Left ventricle myocardium inferior (tissue), 1 donor: ENCODE data around the gene RBM38. TPM values are rescaled to one million over a fixed set of nuclear protein-coding genes. Genes with fewer than 3 reads are reported as not detected.

Experiments
- DNase-seq: peaks from one replicate; pipeline ENCODE4 v3.0.0-alpha.2; 2020
- H3K27ac ChIP-seq: fragments of 200-600 bp; replicated peaks from 2 replicates; pipeline ENCODE4 v1.8.0; 2021
- H3K27me3 ChIP-seq: fragments of 200-600 bp; 2 replicates; pipeline ENCODE4 v1.8.0; 2021; ENCODE audit warnings: low read depth
- H3K36me3 ChIP-seq: fragments of 200-600 bp; 2 replicates; pipeline ENCODE4 v1.8.0; 2021
- H3K4me1 ChIP-seq: fragments of 200-600 bp; 2 replicates; pipeline ENCODE4 v1.8.0; 2021
- H3K4me3 ChIP-seq: fragments of 200-600 bp; 2 replicates; pipeline ENCODE4 v1.8.0; 2021; ENCODE audit warnings: mild to moderate bottlenecking, moderate library complexity
- H3K9me3 ChIP-seq: fragments of 200-600 bp; replicated peaks from 2 replicates; pipeline ENCODE4 v1.8.0; 2021
- CTCF ChIP-seq: fragments of 200-600 bp; IDR thresholded peaks from 2 replicates; pipeline ENCODE4 v1.8.0; 2021; ENCODE audit warnings: antibody characterized with exemption, mild to moderate bottlenecking, borderline replicate concordance
- intact Hi-C: fragments of 100-400 bp; cut with micrococcal nuclease; formaldehyde crosslinking; loops from one replicate; pipeline ENCODE4 v1.11.0; 2022
- total RNA-seq: library from RNA; stranded (reverse); fragmentation: NEBNext Ultra II Directional; extraction: Animal tissue kit (Norgen Biotek cat#: 25700); gene quantifications from one replicate; pipeline ENCODE4 v1.2.1, GENCODE V29; 2021
- donor health status: DM: no; HTN: yes; CAD: no; lungs with severe emphysema.

Gene RBM38
- total RNA-seq, 1 donor from 2014 or later, result 75.5 TPM

DNA sequence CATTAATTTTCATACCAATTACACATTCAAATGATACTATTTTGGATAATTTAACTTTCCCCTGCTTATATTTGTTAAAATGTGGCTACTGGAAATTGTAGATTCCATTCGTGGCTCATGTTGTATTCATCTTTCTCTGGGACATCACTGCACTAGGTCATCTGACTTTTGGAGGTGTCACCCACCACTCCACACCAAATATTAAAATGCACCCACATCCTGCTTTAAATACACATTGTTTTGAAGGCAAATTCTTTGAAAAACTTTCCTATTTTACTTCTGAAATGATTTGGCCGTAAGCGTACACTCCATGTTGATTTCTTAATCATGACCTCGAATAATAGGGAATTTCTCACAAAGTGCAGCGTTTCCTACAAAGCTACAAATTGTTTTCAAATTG, 8.7 kb upstream of the RBM38 start:
- intact Hi-C loops, result no loop called here
- DNase-seq, result no peak
- no peak for TF ChIP-seq CTCF
- H3K27ac ChIP-seq, result no peak overlapping the region
- no peak overlapping the region for H3K4me3 ChIP-seq
- peaks cover 19% of the 10 kb centered on the region for H3K4me1 ChIP-seq
- peaks cover 28% of the 10 kb centered on the region for H3K36me3 ChIP-seq
- H3K9me3 ChIP-seq, result peaks cover 4% of the 10 kb centered on the region
- H3K27me3 ChIP-seq, result no peaks in the 10 kb centered on the region

GRCh38 chr20:57383447-57384347, 7.5 kb upstream of the RBM38 start:
- no peak for DNase-seq
- no peaks in the 10 kb centered on the region for H3K27me3 ChIP-seq
- TF ChIP-seq CTCF, result no peak
- H3K9me3 ChIP-seq, result peaks cover 4% of the 10 kb centered on the region
- no peak overlapping the region for H3K4me3 ChIP-seq
- H3K36me3 ChIP-seq, result peaks cover 16% of the 10 kb centered on the region
- H3K27ac ChIP-seq, result no peak overlapping the region
- peaks cover 19% of the 10 kb centered on the region for H3K4me1 ChIP-seq
- intact Hi-C loops, result no loop called here

DNA sequence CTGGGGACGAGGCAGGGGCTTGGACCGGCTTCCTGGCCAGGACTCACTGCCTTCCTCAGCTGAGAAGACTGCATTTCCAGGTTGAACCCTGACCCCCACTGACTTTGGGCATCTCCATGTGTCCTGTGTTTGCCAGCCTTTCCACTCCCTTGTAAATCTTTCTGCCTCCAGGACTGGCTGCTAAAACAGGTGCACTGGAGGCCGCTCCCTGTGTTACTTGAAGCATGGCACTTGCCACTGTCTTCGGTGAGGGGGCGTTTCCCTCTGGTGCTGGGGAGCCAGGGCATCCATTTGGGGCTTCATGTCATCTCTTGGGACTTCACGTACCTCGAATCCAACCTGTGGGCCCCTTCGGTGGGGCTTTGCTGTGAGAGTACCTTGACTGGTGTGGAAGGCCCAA, 6.7 kb upstream of the RBM38 start:
- H3K27ac ChIP-seq, result peak overlapping the region; percentile 63
- peaks cover 4% of the 10 kb centered on the region for H3K9me3 ChIP-seq
- DNase-seq, result no peak
- peaks cover 8% of the 10 kb centered on the region for H3K36me3 ChIP-seq
- no peak overlapping the region for H3K4me3 ChIP-seq
- H3K4me1 ChIP-seq, result peaks cover 25% of the 10 kb centered on the region
- intact Hi-C loops, result no loop called here
- H3K27me3 ChIP-seq, result no peaks in the 10 kb centered on the region
- TF ChIP-seq CTCF, result no peak

DNA sequence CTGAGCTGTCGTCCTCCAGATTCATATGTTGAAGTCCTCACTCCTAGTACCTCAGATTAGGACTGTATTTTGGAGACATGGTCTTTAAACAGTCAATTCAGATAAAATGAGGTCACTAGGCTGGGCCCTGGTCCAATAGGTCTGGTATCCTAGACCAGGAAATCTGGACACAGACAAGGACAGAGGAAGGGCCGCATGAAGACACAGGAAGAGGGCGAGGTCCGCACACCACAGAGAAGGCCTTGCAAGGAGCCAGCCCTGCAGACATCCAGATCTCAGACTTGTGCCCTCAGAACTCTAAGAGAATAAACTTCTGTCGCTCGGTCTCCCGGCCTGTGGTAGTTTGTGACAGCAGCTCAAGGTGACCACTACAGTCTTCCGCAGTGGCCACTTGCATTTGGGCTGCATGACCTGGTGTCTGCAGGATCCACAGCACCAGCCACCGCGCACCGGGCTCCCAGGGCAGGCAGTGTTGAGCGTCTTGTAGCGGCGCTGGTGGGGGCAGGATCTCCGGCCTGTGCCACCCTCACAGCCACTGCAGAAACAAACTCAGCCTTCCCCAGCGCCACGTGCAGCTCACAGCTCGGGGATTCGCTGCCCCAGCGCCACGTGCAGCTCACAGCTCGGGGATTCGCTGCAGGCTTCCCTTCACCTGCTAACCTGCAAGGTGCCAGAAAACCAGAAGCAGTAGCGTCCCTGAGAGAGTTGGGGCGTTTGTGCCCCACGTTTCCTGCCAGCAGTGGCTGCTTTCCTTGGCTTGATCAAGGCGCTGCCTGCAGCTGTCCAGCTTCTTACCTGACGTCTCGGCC, 6.0 kb upstream of the RBM38 start:
- no peak for TF ChIP-seq CTCF
- Histone ChIP-seq H3K9me3 (peaks cover 4% of the 10 kb centered on the region), H3K4me3 (no peak overlapping the region), H3K36me3 (peaks cover 5% of the 10 kb centered on the region), H3K27me3 (no peaks in the 10 kb centered on the region), H3K27ac (peak overlapping the region; percentile 63), H3K4me1 (peaks cover 32% of the 10 kb centered on the region)
- intact Hi-C loops, result no loop called here
- DNase-seq, result no peak

GRCh38 chr20:57385940-57386339, 5.3 kb upstream of the RBM38 start:
- no peak overlapping the region for H3K27ac ChIP-seq
- H3K4me3 ChIP-seq, result no peak overlapping the region
- intact Hi-C loops, result no loop called here
- H3K4me1 ChIP-seq, result peaks cover 40% of the 10 kb centered on the region
- H3K36me3 ChIP-seq, result peaks cover 5% of the 10 kb centered on the region
- no peak for TF ChIP-seq CTCF
- no peak for DNase-seq
- no peaks in the 10 kb centered on the region for H3K27me3 ChIP-seq
- peaks cover 4% of the 10 kb centered on the region for H3K9me3 ChIP-seq
